Measurements from ENCODE around the gene PCDHA4.
"Not testable (repeated sequence)": the region's sequence is repeated elsewhere in the genome, so short reads cannot be mapped to it uniquely, and the experiment has no call there.

- TF ChIP-seq CTCF (IDR thresholded peaks at IDR 0.05); EZH2 (IDR thresholded peaks at IDR 0.05; ENCODE audit: borderline replicate concordance, insufficient read depth, low read depth, low read length, poor library complexity, severe bottlenecking): not testable (repeated sequence)
These were observed 43.2 kb downstream of the PCDHA4 start for GRCh38 chr5:140849831-140850634.

All from B cell (primary cell).